ENCODE data around the gene RHOT1.
"Not testable (repeated sequence)": the region's sequence is repeated elsewhere in the genome, so short reads cannot be mapped to it uniquely, and the experiment has no call there.

Gene RHOT1

GRCh38 chr17:32240750-32241149, 98.4 kb downstream of the RHOT1 start:
- FAIRE-seq, result no peak

- no peak for FAIRE-seq
Observed at GRCh38 chr17:32241640-32242039, 99.3 kb downstream of the RHOT1 start.

DNA sequence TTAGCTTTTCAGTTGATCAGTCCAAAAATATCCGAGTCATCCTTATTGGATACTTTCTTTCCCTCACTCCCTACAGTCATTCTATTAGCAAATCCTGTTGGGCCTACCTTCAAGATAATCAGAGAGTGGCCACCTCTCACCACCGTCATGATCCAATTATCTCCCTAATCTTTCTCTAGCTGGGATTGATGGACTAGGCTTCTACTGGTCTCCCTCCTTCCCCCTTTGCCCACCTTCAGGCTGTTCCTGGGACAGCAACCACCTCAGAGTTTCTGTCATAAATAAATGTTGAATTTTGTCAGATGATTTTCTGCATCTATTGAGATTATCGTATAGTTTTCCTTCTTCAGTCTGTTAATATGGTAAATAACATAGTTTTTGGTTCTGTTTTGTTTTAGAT, 107.2 kb downstream of the RHOT1 start:
- FAIRE-seq, result no peak

DNA sequence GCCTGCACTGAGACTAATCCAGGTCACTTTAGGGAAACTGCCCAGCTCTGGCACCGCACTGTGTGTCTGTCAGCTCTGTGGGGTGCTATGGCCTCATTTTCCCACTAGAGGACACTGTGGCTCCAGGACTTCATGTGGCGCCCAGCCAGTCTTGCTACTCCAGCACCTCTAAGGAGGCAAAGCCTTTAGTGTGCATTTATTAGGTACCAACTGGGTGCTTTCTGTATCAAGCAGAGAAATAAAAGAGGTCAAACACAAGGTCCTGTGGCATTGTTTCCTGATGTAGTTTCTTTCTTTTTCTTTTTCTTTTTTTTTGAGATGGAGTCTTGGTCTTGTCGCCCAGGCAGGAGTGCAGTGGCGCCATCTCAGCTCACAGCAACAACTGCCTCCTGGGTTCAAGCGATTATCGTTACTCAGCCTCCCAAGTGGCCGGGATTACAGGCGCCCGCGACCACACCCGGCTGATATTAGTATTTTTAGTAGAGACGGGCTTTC, 110.9 kb downstream of the RHOT1 start:
- no peak for FAIRE-seq

GRCh38 chr17:32256012-32256700, 113.9 kb downstream of the RHOT1 start:
- no peak for FAIRE-seq

DNA sequence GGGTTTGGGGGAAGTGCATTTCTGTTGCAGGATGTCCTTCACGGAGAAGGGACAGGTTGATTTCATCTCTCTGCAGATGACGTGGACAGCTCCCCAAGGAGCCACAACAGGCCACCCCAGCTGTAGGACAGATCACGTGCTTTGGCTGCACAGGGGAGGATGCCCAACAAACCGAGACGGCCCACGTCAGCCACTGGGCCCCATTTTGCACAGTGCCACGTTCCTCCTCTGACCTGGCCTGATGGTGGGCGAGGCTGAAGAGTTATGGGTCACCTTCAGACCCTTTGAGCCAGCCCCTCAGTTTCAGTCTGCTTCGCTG, 114.4 kb downstream of the RHOT1 start:
- FAIRE-seq, result no peak

GRCh38 chr17:32258383-32259140, 116.3 kb downstream of the RHOT1 start:
- no peak for FAIRE-seq

DNA sequence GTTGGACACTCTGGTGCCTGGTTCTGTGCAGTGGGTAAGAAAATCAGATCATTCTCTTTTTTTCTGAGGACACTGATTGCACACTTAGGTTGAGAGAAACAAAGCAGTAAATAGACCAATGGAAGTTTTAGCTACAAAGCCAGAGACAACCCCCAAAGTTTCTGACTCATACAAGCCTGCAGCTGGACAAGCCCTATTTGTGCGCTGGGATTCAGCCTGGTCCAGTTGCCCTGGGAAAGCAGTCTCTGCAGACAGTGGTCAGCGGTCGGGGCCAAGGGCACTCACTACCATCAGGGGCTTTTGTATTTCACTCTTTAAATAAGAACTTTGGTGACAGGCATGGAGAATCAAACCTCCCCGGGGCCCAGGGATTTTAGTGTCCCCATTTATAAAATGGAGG, 117.3 kb downstream of the RHOT1 start:
- FAIRE-seq, result no peak

GRCh38 chr17:32261417-32261736, 119.1 kb downstream of the RHOT1 start:
- FAIRE-seq, result no peak

- no peak for FAIRE-seq
Observed at GRCh38 chr17:32261936-32262510, 119.7 kb downstream of the RHOT1 start.

DNA sequence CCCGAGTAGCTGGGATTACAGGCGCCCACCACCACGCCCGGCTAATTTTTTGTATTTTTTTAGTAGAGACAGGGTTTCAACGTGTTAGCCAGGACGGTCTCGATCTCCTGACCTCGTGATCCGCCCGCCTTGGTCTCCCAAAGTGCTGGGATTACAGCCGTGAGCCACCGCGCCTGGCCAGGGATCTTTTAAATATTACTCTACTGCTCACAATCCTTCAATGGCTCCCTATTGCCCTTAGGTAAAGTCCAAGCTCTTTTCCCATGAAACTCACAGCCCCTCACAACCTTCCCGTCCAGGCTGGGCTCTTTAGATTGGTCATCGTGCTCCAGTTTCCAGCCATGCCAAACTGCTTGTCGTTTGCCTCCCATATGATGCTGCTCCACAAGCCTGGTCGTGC, 121.2 kb downstream of the RHOT1 start:
- not testable (repeated sequence) for FAIRE-seq

DNA sequence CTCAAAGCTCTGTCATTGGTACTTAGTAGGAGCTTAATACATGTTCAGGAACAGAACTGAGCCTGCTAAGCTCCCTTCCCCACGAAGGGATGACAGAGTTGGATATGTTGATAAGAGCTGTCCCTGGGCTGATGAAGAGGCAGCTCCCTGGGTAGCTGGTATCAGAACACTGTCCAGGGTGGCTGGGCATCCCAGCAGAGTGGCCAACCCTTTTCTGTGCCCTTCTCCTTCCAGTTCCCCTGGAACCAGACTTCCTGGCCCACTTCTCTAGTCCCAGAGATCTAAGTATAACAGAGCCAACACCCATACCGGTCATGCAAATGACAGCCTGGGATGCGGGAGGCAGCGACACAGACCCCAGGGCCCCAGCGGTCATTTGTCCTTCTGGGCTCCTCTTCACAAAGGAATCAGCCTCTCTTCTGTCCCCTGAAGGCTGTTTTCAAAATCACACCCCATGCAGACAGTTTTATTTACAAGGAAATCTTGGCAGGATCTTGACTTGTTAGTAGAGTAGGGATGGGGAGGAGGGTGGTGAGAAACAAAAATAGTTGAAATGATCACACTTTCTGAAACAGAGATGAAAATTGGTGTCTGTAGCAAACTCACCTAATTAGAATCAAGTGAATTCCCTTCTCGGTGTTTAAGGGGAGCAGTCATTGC, 122.0 kb downstream of the RHOT1 start:
- FAIRE-seq, result no peak

- no peak for FAIRE-seq
Observed at GRCh38 chr17:32264823-32265191, 122.5 kb downstream of the RHOT1 start.

- no peak for FAIRE-seq
Observed at GRCh38 chr17:32265192-32265923, 123.1 kb downstream of the RHOT1 start, which contains the start of gene RHBDL3. RHBDL3 (plus strand) TSS chr17:32265832; CDS start chr17:32266190, 358 bp downstream.

GRCh38 chr17:32266051-32266388, 123.7 kb downstream of the RHOT1 start:
- no peak for FAIRE-seq

DNA sequence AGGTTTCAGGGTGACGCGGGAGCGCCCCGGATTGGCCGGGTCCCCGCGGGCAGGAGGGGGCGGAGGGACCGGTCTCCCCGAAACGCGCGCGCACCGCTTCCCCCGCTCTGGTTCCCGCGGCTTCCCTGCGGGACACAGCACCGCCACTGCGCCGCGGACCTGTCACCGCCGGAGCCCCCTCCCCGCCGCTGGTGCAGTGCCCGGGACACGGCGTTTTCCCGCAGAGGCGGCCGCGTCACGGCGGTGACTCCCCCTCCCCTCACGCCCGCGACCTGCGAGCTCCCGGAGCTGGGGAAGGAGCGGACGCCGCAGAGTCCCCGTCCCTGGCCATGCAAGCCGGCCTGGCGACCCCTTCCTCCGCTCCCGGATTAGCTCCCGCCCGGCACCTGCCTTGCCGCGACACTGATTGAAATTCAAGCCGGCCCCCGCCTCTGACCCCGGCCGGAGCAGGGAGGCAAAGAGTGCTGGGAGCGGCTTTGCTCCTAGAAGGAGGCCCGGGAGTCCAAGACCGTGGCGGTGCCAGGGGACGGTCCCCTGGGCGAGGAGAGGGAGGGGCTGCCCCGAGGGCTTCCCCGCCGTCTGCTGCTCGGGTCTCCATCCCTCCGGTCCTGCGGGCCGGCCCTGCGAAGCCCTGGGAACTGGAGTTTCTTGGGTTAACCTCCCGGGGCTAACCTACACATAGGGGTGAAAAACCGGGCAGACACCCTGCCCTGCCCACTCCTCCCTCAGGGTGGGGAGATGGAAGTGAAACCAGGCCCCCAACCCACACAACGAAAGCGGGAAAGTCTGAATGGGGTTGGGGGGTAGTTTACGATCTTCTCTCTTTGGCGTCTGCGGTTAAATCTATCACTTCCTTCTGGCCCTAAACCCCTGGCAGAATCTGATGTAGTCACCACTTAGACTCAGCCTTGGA, 124.3 kb downstream of the RHOT1 start:
- FAIRE-seq, result no peak

DNA sequence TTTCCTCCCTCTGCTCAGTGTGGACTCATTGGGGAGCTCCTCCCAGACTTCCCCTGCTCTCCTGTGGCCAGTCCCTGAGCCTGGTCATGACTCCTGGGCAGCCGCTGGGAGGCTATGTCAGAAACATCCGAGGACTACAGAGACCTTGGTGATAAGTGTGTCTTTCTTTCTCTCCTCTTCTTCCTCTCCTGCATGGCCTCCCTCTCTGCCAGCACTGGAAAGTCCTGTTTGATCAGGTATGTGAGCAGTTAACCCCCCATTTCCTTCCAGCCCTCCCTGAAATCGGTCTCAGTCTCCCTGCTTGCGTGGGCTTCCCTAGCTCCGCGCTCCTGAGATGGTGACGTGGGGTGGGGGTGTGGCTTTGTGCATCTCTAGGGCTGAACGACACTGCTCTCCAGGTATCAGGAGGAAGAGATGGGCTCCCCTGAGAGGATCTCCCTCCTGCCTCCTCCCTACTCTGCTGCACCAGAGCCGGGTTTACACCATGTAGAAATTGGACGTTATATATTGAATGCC, 125.4 kb downstream of the RHOT1 start:
- no peak for FAIRE-seq

DNA sequence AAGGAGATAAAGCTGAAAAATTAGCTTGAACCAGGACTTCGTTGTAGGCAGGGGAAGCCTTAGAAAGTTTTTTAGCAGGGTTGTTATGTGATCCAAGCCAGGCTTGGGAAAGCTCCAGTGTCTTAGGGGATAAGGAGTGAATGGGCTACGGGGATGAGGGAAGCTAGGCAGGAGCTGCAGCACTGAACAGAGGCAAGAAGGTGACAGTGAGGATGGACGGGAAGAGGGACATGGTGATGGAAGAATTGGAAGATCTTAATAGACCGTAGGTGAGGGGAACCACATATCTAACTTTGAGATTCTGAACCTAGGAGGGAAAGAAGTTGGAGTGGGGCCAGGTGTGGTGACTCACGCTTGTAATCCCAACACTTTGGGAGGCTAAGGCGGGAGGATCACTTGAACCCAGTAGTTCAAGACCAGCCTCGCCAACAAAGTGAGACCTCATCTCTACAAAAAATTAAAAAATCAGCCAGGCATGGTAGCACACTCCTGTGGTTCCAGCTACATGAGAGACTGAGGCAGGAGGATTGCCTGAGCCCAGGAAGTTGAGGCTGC, 126.5 kb downstream of the RHOT1 start:
- no peak for FAIRE-seq

- no peak for FAIRE-seq
Observed at GRCh38 chr17:32269377-32269776, 127.1 kb downstream of the RHOT1 start.

DNA sequence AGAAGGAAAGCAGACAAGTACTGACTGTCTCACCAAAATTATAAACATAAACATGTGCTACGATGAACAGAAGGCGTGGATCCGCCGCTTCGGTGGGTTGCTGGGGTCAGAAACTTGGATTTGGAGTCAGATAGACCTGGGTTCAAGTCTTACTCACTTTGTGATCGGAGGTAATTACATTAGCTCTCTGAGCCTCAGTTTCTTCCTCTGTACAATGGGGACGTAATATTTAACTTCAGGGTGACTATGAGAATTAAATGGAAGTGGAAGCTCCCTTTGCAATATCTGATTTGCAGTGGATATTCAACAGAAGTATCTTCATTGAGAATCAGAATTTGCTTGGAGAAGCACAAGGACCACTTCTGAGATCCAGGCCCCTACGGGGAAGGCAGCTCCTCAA, 129.5 kb downstream of the RHOT1 start:
- no peak for FAIRE-seq

DNA sequence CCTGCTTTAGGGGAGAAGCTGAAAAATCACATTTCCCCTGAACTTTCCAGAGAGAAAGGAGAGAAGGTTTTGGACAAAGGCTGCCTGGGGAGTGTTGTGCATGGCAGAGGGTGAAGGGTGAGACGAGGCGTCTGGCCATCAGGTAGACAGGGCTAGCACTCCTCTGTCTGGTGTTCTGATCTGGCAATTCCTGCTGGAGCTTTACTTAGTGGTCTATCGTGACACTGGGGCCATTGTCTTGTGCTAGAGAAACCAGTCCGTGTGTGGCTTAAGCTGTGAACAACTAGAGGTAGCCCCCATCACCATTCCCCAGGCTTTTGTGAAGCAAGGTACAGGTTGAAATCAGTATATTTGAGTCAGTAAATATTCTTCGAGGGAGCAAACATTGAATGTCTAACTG, 131.8 kb downstream of the RHOT1 start:
- no peak for FAIRE-seq
